ENCODE data around the gene NAGLU.
"Not testable (repeated sequence)": the region's sequence is repeated elsewhere in the genome, so short reads cannot be mapped to it uniquely, and the experiment has no call there.

Gene NAGLU

DNA sequence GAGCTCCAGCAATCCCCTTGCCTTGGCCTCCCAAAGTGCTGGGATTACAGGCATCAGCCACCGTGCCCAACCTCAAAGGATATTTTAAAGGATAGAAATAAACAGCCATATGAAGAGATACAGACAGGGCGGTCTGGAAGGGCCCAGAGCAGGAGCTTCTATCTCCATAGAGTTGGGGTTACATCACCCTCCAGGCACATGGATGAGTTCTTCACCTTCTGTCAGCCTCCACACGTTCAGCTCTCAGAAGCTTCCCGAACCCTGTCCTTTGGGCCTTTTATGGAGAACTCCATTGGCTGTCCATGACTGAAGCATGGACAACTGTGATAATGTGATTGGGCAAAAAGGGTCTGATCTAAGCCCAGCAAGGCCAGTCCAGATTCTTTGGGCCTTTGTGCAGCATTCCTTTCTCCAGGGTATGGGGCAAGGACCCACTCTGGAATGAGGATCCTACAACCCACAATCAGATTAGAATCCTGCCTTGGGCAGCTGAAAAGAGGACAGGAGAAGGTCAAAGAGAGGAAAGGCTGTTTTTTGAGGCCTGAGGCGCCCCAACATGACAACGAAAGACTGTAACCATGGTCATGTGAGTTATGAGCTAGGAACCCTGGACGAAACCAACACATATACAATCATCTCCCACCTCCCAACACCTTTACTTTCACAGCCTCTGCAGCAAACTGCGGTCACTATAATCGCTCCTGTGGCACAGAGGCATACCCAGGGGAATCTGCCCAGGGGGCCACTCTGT, 9.9 kb downstream of the NAGLU start:
- not testable (repeated sequence) for DNase-seq

- no peak for DNase-seq
These were observed 11.0 kb downstream of the NAGLU start for GRCh38 chr17:42547001-42547461.

- DNase-seq, result no peak
These were observed 11.6 kb downstream of the NAGLU start for GRCh38 chr17:42547698-42548069.

DNA sequence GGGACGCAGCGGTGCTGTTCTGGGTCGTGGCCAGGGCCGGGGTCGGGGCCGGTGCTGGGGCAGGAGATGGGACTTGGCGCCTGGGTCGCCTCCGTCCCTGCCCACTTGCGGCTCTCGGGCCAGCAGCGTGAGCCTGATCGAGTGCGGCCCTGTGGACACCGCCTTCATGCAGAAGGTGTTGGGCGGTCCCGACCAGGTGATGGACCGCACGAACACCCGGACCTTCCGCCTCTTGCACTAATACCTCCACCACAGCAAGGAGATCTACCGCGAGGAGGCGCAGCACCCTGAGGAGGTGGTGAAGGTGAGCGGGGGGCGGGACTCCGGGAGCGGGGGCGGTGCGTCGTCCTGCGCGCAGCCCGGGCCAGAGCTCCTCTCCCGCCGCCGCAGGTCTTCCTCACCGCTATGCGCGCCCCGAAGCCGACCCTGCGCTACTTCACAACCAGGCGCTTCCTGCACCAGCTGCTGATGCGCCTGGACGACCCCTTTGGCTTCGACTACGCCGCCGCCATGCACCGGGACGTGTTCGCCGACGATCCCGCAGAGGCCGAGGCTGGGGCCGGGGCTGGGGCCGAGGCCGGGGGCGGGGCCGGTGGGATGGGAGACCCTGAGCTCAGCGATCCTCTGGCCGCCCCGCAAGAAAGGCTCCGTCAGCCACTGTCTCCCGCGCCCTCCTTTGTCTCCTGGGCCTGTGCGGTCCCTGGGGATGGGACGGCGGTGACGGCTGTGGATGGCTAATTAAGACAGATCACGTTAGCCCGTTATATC, 12.2 kb downstream of the NAGLU start:
- peak; percentile 29 to 75 (median 69) for DNase-seq

DNA sequence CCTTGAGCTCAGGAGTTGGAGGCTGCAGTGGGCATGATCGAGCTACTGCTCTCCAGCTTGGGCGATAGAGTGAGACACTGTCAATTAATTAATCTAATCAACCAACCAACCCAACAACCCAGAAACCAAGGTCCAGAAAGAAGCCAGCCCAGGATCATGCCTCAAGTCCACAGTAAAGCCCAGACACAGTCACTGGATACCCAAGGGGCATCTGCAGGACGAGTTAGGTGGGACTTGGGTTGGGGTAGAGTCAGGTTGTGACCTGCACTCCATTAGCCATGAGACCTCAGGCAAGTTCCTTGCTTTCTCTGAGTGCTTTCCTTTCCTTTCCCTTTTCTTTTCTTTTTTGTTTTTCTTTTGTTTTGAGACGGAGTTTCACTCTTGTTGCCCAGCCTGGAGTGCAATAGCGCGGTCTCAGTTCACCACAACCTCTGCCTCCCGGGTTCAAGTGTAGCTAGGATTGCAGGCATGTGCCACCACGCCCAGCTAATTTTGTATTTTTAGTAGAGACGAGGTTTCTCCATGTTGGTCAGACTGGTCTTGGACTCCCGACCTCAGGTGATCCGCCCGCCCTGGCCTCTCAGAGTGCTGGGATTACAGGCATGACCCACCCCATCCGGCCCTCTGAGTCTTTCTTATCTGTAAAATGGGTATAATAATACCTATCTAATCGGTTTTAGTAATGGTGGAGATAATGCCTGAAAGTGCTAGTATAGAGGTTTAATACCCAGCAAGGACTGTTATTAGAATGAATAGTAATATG, 13.1 kb downstream of the NAGLU start:
- DNase-seq, result no peak

DNA sequence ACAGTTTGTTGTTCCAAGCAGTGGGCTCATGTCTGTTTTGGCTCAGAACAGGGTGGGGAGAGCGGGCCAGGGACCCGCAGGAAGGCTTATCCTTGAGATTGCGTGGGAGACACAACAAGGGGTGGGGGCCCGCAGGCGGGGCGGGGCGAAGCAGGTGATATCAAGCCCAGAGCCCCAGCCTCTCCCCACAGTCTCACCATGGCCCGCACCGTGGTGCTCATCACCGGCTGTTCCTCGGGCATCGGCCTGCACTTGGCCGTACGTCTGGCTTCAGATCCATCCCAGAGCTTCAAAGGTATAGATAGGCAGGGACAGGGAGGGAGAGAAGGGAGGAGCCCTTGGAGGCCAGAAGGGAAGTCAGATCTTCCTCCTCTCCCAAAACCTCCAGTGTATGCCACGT, 16.7 kb downstream of the NAGLU start, which contains the start of gene HSD17B1:
Gene HSD17B1, plus strand, starts transcription at position 188 of the 400 bp plus-strand sequence. Its CDS starts 11 bp downstream, at position 199.
- not testable (repeated sequence) for DNase-seq

GRCh38 chr17:42553161-42553818, 17.2 kb downstream of the NAGLU start:
- peak in 1 of 6 experiments; percentile 7 for DNase-seq

- DNase-seq, result peak in 1 of 6 experiments; percentile 44
These were observed 17.8 kb downstream of the NAGLU start for GRCh38 chr17:42553866-42554249.

GRCh38 chr17:42554250-42555121, 18.4 kb downstream of the NAGLU start:
- peak; percentile 53 to 70 (median 64) for DNase-seq

GRCh38 chr17:42555122-42555622, 19.1 kb downstream of the NAGLU start:
- DNase-seq, result no peak

DNA sequence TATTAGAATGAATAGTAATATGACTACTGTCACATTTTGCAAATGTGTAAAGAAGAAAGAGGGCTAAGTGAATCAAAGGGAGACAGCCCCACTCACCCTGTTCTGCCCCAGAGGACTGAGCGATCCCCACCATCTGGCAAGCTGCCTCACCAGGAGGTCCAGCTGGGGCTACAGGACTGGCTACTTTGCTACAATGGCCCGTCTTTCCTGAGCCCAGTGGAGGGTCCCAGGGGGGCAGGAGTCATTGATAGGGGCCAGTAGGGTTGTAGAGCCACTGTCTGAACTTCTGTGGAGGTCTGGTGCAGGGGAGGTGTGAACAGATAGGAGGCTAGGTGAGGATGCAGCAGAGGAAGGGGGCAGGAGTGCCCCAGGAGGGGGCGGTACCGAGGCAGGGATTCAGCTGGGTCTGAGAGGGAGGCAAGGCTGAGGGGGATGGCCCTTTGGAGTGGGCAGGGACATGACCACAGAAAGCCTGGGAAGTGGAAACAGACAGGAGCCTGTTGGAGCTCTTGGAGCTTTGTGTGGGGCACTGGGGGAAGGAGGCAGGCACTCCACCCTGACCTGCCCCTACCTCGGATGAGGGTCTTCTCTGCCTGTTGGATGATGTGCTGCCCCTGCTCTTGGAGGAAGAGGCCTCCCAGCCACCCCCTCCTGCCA, 20.0 kb downstream of the NAGLU start:
- not testable (repeated sequence) for DNase-seq

DNA sequence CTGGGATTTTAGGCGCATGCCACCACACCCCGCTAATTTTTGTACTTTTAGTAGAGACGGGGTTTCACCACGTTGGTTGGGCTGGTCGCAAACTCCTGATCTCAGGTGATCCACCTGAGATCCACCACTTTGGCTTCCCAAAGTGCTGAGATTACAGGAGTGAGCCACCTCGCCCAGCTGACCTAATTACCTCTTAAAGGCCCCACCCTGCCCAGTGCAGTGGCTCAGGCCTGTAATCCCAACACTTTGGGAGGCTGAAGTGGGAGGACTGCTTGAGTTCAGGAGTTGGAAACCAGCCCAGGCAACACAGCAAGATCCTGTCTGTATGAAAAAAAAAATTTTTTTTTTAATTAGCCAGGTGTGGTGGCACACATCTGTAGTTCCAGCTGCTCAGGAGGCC, 23.0 kb downstream of the NAGLU start:
- no peak for DNase-seq

DNA sequence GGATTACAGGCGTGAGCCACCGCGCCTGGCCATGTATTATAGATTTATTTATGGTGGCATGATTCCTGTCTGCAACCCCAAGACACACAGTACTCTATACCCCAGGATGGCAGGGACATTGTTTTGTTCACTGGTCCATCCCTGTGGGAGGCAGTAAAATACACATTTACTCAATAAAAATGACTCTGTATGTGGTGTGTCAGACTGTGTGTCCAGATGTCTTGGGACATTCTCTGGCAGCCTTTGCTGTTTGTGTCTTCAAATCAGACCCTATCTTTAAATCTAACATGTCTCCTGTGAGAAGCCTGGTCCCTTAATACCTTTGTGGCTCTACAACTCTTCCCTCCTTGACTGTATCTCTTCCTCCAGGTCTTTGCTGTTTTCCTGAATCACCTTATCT, 24.2 kb downstream of the NAGLU start:
- DNase-seq, result no peak

DNA sequence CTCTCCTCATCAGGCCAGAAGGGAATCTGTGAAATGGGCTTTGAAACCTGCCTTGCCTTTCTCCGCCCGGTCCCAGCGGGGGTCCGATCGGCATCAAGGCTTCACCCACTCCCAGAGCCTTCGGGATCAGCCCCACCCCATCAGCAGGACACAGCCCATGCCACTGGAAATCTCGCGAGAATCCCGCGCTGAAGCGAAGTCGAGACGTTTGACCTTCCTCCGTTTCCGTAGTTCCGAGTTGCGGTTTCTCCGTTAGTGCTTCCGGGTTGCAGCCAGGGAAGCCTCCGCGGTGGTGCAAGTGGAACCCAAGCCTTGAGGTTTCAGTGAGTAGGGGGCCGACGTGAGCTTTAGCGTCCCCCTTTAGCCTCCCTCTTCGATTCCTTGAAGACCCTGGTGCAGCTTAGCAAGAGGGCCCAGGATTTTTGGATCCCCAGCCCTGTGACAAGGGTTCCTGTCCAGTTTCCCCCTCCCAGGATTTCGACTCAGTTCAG, 25.9 kb downstream of the NAGLU start, which contains the start of gene COASY:
Gene COASY, plus strand, starts transcription at position 252 of the 491 bp plus-strand sequence. CDS start 475 bp downstream, outside the sequence.
- peak; percentile 81 to 92 (median 84) for DNase-seq

DNA sequence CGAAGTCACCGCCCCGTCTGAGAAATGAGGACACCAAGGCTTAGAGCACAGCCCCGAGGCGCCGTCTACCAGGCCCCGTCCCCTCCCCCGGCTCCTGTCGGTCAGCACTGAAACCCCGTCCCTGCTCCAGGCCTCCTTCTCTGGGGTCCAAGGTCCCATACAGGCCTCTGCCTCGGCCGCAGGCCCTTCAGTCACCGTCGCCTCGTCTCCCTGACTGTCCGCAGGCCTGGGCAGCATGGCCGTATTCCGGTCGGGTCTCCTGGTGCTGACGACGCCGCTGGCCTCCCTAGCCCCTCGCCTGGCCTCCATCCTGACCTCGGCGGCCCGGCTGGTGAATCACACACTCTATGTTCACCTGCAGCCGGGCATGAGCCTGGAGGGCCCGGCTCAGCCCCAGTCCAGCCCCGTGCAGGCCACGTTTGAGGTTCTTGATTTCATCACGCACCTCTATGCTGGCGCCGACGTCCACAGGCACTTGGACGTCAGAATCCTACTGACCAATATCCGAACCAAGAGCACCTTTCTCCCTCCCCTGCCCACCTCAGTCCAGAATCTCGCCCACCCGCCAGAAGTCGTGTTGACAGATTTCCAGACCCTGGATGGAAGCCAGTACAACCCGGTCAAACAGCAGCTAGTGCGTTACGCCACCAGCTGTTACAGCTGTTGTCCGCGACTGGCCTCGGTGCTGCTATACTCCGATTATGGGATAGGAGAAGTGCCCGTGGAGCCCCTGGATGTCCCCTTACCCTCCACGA, 26.5 kb downstream of the NAGLU start:
- DNase-seq, result no peak

GRCh38 chr17:42563143-42563509, 27.1 kb downstream of the NAGLU start:
- DNase-seq, result no peak

- peak in 1 of 6 experiments; percentile 8 for DNase-seq
These were observed 27.5 kb downstream of the NAGLU start for GRCh38 chr17:42563543-42563942.

DNA sequence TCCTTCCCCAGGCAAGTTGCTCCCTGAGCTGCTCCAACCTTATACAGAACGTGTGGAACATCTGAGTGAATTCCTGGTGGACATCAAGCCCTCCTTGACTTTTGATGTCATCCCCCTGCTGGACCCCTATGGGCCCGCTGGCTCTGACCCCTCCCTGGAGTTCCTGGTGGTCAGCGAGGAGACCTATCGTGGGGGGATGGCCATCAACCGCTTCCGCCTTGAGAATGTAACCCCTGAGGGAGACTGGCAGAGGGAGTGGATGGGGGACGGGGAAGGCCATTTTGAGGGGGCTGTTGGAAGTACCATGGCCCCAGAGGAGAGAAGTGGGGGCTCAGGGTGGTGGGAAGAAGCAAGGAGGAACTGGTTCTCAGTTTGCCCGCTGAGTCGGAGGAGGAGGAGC, 27.9 kb downstream of the NAGLU start:
- DNase-seq, result no peak

GRCh38 chr17:42564815-42565522, 28.9 kb downstream of the NAGLU start:
- no peak for DNase-seq

Data from stimulated activated naive CD4-positive, alpha-beta T cell (primary cell).